HG02943 (cell line): ENCODE measurements around the gene DMRTC1.
A peak's percentile ranks its signal among the peaks of the same experiment; 100 is the strongest.
"Not testable (repeated sequence)": the region's sequence is repeated elsewhere in the genome, so short reads cannot be mapped to it uniquely, and the experiment has no call there.

Source experiments
- ATAC-seq: cut with Tn5 transposase; IDR thresholded peaks from one replicate; pipeline ENCODE4 v1.9.1; 2021; ENCODE audit warnings: mild to moderate bottlenecking, low read depth, moderate library complexity; ENCODE audit not compliant: unreplicated experiment

Gene DMRTC1, protein sequence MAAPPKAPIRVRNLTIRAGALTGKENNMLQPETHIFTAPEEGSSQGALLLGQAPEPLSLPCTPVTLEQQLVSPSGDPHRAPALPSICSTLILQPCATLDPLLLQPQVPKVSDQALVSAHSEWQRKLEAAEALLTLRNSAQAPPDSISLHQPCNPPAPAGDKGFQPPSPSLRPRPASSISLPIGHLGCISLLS

GRCh38 chrX:72943819-72944169 is at the start of gene DMRTC1:
DMRTC1 (minus strand) TSS chrX:72943837; CDS start chrX:72875694, 68,143 bp downstream.
- peak; percentile 77 for ATAC-seq

GRCh38 chrX:72980894-72981469 is 37.3 kb upstream of the DMRTC1 start:
- not testable (repeated sequence) for ATAC-seq

DNA sequence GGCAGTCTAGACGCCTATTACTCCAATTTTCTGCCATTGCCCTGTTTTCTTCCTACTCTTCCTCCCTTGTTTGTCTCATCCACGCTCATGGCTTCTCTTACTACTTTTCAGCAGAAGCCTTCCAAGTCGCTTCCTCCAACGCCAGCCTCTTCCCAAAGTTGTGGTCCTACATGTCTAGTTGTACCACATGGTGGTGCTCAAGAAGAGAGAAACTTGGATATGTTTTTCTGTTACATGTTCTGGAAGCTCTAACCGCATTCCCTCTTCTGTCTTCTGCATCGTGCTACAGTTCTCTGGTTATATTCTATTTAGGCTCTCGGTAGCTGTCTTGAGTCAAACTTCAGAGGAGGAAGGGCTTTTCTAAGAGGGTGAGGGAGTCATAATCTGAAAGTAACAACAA is 31.2 kb upstream of the DMRTC1 start:
- ATAC-seq, result not testable (repeated sequence)

- ATAC-seq, result not testable (repeated sequence)
These were observed 28.2 kb upstream of the DMRTC1 start for GRCh38 chrX:72971859-72972258.

- ATAC-seq, result not testable (repeated sequence)
These were observed 16.3 kb upstream of the DMRTC1 start for GRCh38 chrX:72959971-72960370.

GRCh38 chrX:72943035-72943818 is 410 bp downstream of the DMRTC1 start:
- peak; percentile 77 for ATAC-seq

DNA sequence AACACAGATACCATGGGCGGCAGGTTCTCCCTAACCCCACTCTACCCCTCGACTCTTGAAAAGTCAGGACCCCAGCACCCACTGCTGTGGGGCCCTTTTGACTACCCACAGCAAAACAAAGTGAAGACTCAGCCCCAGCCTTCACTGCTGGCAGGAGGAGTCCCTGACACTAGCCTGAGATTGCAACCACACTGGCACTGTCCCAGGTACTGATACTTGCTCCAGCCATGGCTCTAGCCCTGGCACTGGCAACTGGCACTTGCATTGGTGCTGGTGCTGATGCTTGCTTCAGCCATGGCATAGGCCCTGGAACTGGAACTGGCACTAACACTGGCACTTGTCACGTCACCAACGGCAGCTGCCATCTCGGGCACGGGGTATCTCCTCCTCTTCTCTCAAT is 1.4 kb downstream of the DMRTC1 start:
- not testable (repeated sequence) for ATAC-seq

DNA sequence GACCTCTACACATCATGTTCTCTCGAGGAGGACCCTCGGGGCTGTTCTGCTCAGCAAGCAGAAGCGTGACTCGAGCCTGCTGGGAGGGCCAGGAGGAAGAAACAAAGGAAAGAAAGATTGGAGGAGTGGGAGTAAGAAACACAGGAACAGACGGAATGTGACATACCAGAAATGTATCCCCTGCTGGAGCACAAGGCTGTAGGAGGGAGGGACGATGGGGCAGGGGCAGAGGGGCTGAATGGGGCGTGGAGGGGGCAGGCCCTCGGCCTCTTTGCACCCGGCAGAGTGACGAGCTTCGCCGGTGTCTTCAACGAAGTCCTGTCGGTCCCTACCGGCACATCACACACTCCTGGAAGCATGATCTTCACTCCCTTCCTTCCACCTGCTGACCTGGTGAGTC is 5.7 kb downstream of the DMRTC1 start, which contains the start of gene FAM236A:
TSS of gene FAM236A (plus strand) at position 301 of the 400 bp plus-strand sequence. CDS start at position 358, 57 bp downstream.
- not testable (repeated sequence) for ATAC-seq

DNA sequence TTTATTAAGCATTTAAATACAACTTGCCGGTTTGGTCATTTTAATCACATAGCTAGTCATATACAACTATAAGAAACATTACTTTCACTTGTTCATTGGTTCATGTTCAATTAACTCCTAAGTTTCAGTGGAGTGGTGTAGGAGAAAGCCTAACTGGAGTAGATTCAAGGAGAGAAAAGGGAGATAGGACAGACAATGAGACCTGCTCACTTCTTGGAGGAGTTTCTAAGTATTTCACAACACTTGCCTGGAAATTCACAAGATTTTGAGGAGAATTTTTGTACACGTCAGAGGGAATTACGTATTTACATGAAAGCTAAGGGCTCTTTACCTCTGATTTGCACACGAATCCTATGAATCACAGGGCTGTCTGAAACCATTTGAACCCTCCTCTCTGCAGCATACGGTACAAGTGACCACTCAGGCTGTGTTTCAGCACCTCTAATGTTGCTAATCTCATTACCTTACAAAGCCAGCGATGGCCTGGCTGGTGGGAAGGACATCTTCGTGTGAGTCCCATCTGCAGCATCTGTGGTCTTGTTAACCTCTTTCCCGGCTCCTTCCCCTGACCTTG is 6.7 kb downstream of the DMRTC1 start:
- not testable (repeated sequence) for ATAC-seq

DNA sequence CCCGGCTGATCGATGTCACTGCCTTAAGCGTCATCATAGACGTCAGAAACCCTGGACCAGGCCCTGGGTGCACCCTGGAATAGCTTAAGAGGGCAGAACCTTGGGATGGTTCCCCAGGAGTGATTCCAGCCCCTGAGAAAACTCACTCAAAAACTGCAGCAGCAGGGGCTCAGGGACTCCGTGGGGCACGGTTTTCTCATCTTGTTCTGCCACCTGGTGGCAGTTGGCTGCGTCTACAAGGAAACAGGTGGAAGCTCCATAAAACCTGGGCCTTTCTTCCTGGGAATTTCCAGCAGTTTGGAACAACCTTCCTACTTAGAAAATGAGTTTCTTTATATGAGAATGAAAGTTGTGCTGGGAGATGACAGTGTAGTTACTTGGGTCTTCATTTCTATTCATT is 7.2 kb downstream of the DMRTC1 start:
- not testable (repeated sequence) for ATAC-seq

DNA sequence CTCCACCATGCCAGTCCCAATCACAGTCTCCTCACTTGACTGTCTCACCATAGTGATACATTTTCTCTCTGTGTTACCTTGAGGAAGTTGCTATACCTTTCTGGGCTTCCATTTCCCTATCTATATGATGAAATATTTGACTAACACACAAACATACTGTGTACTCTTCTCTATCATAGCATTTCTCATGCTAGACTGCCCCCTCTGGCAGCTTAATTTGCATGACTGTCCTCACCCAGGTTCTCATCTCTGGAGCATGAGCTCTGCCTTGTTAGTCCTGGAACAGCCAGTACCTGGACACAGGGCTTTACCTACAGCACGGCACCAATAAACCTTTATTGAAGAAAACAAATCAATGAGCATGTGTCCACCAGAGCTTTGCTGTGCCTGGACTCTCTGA is 11.4 kb downstream of the DMRTC1 start:
- not testable (repeated sequence) for ATAC-seq

GRCh38 chrX:72916096-72916495 is 27.5 kb downstream of the DMRTC1 start:
- ATAC-seq, result not testable (repeated sequence)

- not testable (repeated sequence) for ATAC-seq
These were observed 31.3 kb downstream of the DMRTC1 start, which contains the start of gene FAM236C for GRCh38 chrX:72912315-72912714. FAM236C (plus strand) TSS chrX:72912615; CDS start chrX:72912715, 100 bp downstream.

GRCh38 chrX:72889740-72890139 is 53.9 kb downstream of the DMRTC1 start:
- not testable (repeated sequence) for ATAC-seq

GRCh38 chrX:72882898-72883297 is 60.7 kb downstream of the DMRTC1 start:
- ATAC-seq, result not testable (repeated sequence)

DNA sequence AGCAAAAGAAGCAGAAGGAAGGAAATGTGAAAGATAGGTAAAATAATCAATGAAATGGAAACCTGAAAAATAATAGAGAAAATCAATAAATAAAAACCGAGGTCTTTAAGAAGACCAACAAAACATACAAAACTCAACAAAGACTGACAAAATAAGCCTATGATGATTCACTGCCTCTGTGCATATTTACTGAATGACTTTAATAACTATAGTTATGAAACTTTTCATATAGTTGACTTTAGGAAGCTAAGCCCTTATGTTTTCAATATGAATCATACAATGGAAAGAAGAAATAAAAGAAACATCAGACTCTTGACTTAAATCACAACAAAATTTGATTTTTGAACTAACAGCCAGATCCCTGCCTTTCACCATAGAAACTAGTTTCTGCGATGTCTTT is 106.1 kb downstream of the DMRTC1 start:
- ATAC-seq, result not testable (repeated sequence)

DNA sequence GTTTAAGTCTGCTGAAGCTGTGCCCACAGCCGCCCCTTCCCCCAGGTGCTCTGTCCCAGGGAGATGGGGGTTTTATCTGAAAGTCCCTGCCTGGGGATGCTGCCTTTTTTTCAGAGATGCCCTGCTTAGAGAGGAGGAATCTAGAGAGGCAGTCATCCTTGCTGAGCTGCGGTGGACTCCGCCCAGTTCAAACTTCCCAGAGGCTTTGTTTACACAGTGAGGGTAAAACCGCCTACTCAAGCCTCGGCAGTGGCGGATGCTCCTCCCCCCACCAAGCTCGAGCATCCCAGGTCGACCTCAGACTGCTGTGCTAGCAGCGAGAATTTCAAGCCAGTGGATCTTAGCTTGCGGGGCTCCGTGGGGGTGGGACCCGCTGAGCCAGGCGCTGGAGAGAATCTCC is 112.9 kb downstream of the DMRTC1 start:
- not testable (repeated sequence) for ATAC-seq
